ENCODE data around the gene KYAT1. TPM values are rescaled to one million over a fixed set of nuclear protein-coding genes. Genes with fewer than 3 reads are reported as not detected.

KYAT1 gene
- total and polyA plus RNA-seq, 2 of the 13 experiments (the other 11 are each of a cell fraction or from before 2014, with no cell fraction given) = 9.2 to 46.5 TPM

GRCh38 chr9:128916745-128917144 lies 35.0 kb upstream of the KYAT1 start:
- H3K27ac ChIP-seq (ENCODE audit: extremely low read length, insufficient read depth, low read length) = peak overlapping the region; percentile 74
- no peak for DNase-seq (ENCODE audit: low spot score)
- no peak for FAIRE-seq
- 80% methylated on average over 11 of the region's 11 CpGs for WGBS (ENCODE audit: low lambda C conversion rate)
- in situ Hi-C loops (cut with HindIII; ENCODE audit: extremely low pct_ligation_motif_present, low pct_unique_long_range_greater_than_20kb) = no loop called here
- no peak for ATAC-seq
- CTCF ChIA-PET (ENCODE audit: low intra/inter-chr PET ratio, low total read pairs) = no interaction called here
- H3K9ac ChIP-seq (ENCODE audit: insufficient read depth, low read depth, low read length) = peak overlapping the region; percentile 14; the same call in 1 of the 2 replicates
- no peak overlapping the region for H2AFZ ChIP-seq (ENCODE audit: low read length)
- intact Hi-C loops (cut with micrococcal nuclease; ENCODE audit: unreplicated experiment) = no loop called here
- H3K4me1 ChIP-seq (ENCODE audit: insufficient read depth, low read length) = peaks cover 97% of the 10 kb centered on the region
- H3K79me2 ChIP-seq (ENCODE audit: insufficient read depth, low read length) = peaks cover 11% of the 10 kb centered on the region
- BruUV-seq (replicated peaks) = no TSS peak
- no peaks in the 10 kb centered on the region for H3K27me3 ChIP-seq (ENCODE audit: control insufficient read depth in 1 of 2, insufficient read depth in 2 of 2, low read length in 2 of 2)
- peak overlapping the region; percentile 27; the same call in 1 of the 2 replicates for H3K4me2 ChIP-seq (ENCODE audit: low read depth, low read length)
- H3K36me3 ChIP-seq (replicated peaks in 1 of 2; ENCODE audit: control insufficient read depth in 1 of 2, insufficient read depth in 2 of 2, low read length in 2 of 2) = peaks cover 7 to 16% of the 10 kb centered on the region in 2 experiments
- POLR2A ChIA-PET = interaction anchor here (0.7 to 1.1 kb wide), 5 partner anchors 31 to 54 kb away, joined by 3 to 4 read pairs (median 3); no protein-coding TSS in a partner anchor
- no peaks in the 10 kb centered on the region for H4K20me1 ChIP-seq (ENCODE audit: insufficient read depth, low read length)
- no peaks in the 10 kb centered on the region for H3K9me3 ChIP-seq (ENCODE audit: low read length)
- peak overlapping the region in 1 of 3 experiments; percentile 33; a peak in 2 of 6 replicates for H3K4me3 ChIP-seq (replicated peaks in 1 of 3; ENCODE audit: insufficient read depth in 1 of 3, low read depth in 2 of 3, low read length in 3 of 3)
- TF ChIP-seq LCORL (IDR thresholded peaks at IDR 0.05) = no peak
- no peak for TF ChIP-seq LCORL (CRISPR knock-in tag; IDR thresholded peaks at IDR 0.05)
- no peak for TF ChIP-seq SOX6 (IDR thresholded peaks at IDR 0.05)
- no peak for TF ChIP-seq SOX6 (CRISPR knock-in tag; IDR thresholded peaks at IDR 0.05)
- TF ChIP-seq STAG1 (CRISPR knock-in tag; IDR thresholded peaks at IDR 0.05) = no peak
- TF ChIP-seq ZNF496 (CRISPR knock-in tag; IDR thresholded peaks at IDR 0.05; ENCODE audit: insufficient replicate concordance) = no peak
- TF ChIP-seq KDM2A (CRISPR knock-in tag; IDR thresholded peaks at IDR 0.05; ENCODE audit: borderline replicate concordance, low read depth) = 0 out of 2 replicates have a peak, but pooled peaks have one; percentile 13
- TF ChIP-seq JDP2 (CRISPR knock-in tag; IDR thresholded peaks at IDR 0.05; ENCODE audit: borderline replicate concordance) = no peak
- TF ChIP-seq E2F2 (CRISPR knock-in tag; IDR thresholded peaks at IDR 0.05; ENCODE audit: borderline replicate concordance) = no peak
- no peak for TF ChIP-seq KDM5A (IDR thresholded peaks at IDR 0.05; ENCODE audit: borderline replicate concordance, low read length)
- no peak for TF ChIP-seq SIN3B (IDR thresholded peaks at IDR 0.05; ENCODE audit: low read length)
- no peak for TF ChIP-seq ZKSCAN8 (CRISPR knock-in tag; IDR thresholded peaks at IDR 0.05; ENCODE audit: borderline replicate concordance)
- no peak for TF ChIP-seq ZNF431 (CRISPR knock-in tag; IDR thresholded peaks at IDR 0.05; ENCODE audit: borderline replicate concordance, low read depth)
- no peak for TF ChIP-seq RFXAP (CRISPR knock-in tag; IDR thresholded peaks at IDR 0.05; ENCODE audit: borderline replicate concordance)
- no peak for TF ChIP-seq PPARG (CRISPR knock-in tag; conservative IDR thresholded peaks at IDR 0.05)
- TF ChIP-seq HDAC6 (IDR thresholded peaks at IDR 0.05; ENCODE audit: low read depth, low read length) = no peak
- TF ChIP-seq NAIF1 (CRISPR knock-in tag; IDR thresholded peaks at IDR 0.05; ENCODE audit: borderline replicate concordance) = peak; percentile 30; the same call in 1 of the 2 replicates
- no peak for TF ChIP-seq PHB2 (IDR thresholded peaks at IDR 0.05; ENCODE audit: partially characterized antibody)
- peak; percentile 0 for TF ChIP-seq ZFP91 (CRISPR knock-in tag; IDR thresholded peaks at IDR 0.05; ENCODE audit: borderline replicate concordance)
- TF ChIP-seq PRDM10 (CRISPR knock-in tag; IDR thresholded peaks at IDR 0.05; ENCODE audit: low read depth) = no peak
